ENCODE measurements around the gene PIKFYVE.

GRCh38 chr2:208251098-208251497, 15.0 kb upstream of the PIKFYVE start:
- TF ChIP-seq CTCF (IDR thresholded peaks at IDR 0.05; ENCODE audit: insufficient read depth, low read length, poor library complexity, severe bottlenecking) = no peak
- no peak for TF ChIP-seq EZH2phosphoT487 (conservative IDR thresholded peaks at IDR 0.05; ENCODE audit: low read length)
